Measurements from ENCODE around the gene TTC7B.
"Not testable (repeated sequence)": the region's sequence is repeated elsewhere in the genome, so short reads cannot be mapped to it uniquely, and the experiment has no call there.

The TTC7B gene

DNA sequence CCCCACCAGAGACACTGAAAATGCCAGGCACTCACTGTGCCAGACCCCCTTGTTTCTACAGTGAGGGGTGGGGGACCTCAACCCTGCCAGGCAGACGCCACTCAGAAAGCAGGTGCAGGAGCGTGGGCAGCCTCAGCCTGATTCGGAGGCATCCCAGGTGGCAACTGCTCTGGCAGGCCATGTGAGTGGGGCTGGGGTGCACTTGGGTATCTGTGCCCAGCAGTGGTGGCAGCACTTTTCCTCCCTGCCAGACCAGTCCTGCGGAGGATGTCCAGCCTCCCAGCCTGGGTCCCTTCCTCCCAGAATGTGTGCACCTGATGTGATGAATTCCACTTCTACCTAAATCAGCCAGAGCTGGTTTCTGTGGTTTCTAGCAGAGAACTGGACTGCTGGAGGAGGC, 13.4 kb upstream of the TTC7B start:
- no peak for DNase-seq

DNA sequence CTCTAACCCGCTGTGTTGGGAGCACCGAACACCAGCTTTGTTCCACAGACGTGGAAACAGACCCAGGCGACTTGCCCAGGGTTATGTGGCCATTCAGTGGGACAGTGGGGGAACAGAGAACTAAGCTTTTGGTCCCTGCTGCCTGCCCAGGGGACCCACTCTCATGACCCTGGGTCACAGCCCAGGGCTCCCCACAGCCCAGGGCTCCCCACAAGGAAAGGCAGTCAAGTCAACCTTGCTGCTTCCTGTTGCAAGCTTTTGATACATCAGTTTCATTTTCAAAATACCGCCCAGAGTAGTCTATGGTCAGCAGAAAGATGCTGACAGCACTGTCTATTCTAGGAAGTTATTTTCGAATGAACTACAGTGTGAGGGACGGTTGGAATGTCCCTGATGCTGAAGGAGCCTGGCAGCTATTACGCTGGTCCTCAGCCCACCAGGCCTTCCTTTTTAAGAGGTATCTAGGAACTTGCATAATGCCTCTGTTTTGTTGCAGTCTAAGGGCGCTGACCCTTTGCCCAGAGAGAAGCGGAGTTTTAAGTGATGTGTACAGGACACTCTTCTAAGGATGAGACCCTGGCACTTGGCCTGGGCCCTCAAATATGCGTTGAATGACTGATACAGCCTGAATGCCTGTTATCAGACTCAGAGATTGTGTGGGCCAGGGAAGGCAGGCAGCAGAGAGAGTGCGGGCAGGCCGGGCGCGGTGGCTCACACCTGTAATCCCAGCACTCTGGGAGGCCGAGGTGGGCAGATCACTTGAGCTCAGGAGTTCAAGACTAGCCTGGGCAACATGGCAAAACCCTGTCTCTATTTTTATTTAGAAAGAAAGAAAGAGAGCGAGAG, 12.6 kb upstream of the TTC7B start:
- DNase-seq: no peak

DNA sequence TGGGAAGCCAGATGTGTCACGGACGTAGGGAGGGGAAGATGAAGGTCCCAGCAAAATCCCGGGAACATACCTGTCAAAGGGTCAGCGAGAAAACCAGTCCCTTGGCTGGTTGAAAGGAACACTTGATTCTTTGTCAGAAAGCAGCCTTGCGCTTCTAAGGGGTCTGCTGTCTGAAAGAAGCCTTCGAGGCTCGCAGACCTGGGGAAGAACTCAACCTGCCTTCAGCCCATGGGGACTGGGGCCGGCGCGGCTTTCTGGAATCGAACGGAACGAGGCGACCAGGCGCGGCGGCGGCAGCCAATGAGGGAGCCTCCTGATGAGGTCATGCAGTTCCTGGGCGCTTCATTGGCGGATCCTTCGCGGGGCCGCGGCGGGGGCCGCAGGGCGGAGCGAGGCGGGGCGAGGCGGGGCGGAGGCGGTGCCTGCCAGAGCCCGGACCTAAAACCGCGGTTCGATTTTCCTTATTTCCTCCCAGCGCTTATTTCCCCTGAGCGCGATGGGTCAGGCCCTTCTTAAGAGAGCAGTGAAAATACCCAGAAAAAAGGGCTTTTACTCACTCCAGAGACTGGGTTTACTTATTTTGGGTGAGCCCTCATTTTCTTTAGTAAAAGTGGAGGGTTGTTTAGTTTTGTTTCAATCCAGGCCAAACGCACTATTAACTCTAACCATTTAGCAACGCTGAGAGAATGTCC, 11.8 kb upstream of the TTC7B start:
- peak; percentile 70 for DNase-seq

DNA sequence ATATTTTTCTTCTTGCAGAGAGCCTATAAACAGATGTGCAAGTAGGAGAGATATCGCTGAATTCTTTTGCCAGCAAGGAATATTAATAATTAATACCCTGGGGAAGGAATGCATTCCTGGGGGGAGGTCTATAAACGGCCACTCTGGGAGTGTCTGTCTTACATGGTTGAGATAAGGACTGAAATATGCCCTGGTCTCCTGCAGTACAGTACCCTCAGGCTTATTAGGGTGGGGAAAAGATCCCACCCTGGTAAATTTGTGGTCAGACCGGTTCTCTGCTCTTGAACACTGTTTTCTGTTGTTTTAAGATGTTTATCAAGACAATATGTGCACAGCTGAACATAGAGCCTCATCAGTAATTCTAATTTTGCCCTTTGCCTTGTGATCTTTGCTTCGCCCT, 7.3 kb upstream of the TTC7B start:
- DNase-seq: not testable (repeated sequence)

- DNase-seq: peak; percentile 73
Observed at GRCh38 chr14:90820958-90821357, 4.7 kb upstream of the TTC7B start.

- DNase-seq: no peak
Observed at GRCh38 chr14:90819734-90820393, 3.6 kb upstream of the TTC7B start.

GRCh38 chr14:90818715-90819114, 2.5 kb upstream of the TTC7B start:
- DNase-seq: no peak

- no peak for DNase-seq
Observed at GRCh38 chr14:90816681-90817436, 629 bp upstream of the TTC7B start.

DNA sequence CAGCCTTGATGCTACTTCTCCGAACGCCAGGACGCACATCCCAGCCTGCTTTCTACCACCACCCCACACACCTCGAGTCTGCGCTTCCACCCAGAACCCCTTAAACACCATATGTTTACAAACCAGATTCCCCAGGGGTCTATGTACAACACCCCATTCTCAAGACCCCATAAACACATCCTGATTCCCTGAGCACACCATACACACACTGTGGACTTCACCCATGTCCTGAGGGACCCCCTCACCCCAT, 733 bp downstream of the TTC7B start:
- DNase-seq: no peak

GRCh38 chr14:90814806-90815571, 1.2 kb downstream of the TTC7B start:
- DNase-seq: no peak

DNA sequence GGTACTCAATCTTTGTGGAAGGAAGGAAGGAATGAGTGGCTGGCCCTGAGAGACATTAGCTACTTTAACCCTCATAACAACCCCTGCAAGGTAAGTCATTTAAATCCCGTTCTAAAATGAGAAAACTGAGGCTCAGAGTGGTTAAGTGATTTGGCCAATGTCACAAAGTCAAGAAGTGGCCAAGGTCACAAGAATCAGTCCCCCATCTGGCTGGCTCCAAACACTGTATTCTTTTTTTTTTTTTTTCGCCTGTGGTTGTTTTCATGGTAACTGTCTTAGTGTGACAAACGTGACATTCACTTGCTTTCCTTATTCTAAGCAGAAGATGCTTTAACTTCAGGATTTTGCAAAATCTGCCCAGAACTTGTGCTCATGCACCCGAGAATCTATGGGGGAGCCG, 2.8 kb downstream of the TTC7B start:
- no peak for DNase-seq

GRCh38 chr14:90812109-90812508, 4.1 kb downstream of the TTC7B start:
- DNase-seq: no peak

DNA sequence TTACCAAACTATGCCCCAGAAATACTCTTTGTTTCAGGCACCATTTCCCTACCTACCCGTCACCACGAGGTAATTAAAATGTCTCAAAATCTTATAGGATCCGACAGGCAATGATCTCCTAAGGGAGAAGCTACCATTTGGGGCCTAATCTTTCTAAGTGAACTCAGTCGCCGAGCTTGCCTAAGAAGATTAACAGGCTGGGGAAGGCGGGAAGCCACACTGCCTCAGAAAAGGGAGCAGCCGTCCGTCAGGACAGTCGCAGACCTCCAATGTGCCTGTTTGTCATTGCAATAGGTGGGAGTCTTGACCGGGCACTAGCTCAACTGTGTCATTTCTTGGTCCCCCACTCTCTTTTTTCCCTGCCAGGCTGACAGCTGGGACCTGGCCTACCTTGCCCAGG, 4.6 kb downstream of the TTC7B start:
- DNase-seq: no peak

DNA sequence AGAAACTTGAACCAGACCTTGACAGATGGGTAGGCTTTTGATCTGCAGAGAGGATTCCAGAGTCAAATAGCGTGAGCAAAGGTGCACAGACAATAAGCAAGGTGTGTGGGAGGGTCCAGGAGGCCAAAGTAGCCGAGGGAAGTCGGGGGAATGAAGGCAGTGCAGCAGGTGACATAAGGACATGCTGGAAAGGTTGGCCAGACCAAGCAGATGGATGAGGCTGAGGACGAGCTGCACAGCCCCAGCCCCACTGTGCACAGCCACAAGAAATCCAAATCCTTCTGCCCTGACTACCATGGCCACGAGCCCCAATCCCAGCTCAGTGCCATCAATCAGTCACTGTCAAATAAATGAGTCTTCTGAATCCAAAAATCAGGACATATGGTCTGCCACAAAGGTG, 5.4 kb downstream of the TTC7B start:
- peak; percentile 82 for DNase-seq

GRCh38 chr14:90809530-90810312, 6.5 kb downstream of the TTC7B start:
- DNase-seq: no peak

- no peak for DNase-seq
Observed at GRCh38 chr14:90808759-90809529, 7.3 kb downstream of the TTC7B start.

GRCh38 chr14:90807060-90807459, 9.2 kb downstream of the TTC7B start:
- DNase-seq: no peak

DNA sequence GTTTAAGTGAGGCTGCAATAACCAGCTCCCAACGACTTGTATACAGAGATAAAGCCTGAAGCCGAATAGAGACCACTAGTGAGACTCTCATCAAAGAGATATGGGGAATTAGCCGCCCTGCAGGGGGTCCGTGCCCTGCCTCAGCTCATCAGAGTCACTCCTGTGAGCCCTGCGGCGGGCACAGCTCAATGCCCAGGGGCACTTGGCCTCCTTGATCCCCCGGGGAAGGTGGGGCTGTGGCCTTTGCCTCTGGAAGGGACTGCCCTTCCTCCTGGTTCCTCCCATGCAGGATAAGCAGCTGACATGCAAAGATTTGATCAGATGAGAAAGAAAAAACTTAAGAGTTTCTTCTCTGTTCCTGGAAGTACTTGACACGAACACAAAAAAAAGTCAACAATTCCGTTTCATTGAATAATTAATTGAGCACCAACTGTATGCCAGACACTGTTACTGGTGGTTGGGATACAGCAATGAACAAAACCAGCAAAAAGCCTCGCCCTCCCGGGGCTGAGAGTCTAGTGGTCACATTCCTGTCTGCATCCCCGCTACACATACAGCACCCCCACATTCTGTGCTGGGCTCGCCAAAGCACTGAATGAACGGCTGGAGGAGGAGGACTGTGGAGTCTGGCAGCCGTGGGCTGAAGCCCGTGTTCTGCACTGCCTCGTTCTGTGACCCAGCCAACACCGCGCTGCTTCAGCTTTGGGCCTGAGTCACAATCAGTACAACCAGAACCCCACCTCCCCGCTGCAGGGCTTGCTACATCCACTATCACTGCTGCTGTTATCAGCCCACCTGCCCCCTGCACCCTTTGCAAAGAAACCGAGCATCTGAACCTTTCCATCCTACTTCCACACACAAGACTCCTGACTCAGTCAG, 10.3 kb downstream of the TTC7B start:
- DNase-seq: no peak

DNA sequence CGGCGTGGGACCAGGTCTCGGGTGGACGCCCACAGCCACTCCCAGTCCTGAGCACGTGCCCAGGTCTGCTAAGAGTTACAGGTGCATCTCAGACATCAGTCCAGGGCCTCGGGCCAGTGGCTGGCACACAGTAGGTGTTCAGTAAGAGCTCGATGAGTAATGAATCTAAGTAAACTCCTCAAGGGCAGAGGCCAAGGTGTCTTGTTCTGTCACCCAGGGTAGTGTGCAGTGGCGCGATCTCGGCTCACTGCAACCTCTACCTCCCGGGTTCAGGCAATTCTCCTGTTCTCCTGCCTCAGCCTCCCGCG, 11.2 kb downstream of the TTC7B start:
- no peak for DNase-seq

Measured in NCI-H1694 (cell line).